CD4-positive, alpha-beta T cell treated with Interleukin-4 for 1 hour (primary cell): ENCODE data around the gene FNIP2.
"Not testable (repeated sequence)": the region's sequence is repeated elsewhere in the genome, so short reads cannot be mapped to it uniquely, and the experiment has no call there.

Experiments
- DNase-seq, 2 donors: peaks; one replicate each; pipeline ENCODE4 v3.0.0-alpha.2; 2020 to 2022

The FNIP2 gene

GRCh38 chr4:158875455-158875854, 106.6 kb downstream of the FNIP2 start:
- DNase-seq = no peak

- no peak for DNase-seq
Observed at GRCh38 chr4:158877069-158877468, 108.2 kb downstream of the FNIP2 start.

DNA sequence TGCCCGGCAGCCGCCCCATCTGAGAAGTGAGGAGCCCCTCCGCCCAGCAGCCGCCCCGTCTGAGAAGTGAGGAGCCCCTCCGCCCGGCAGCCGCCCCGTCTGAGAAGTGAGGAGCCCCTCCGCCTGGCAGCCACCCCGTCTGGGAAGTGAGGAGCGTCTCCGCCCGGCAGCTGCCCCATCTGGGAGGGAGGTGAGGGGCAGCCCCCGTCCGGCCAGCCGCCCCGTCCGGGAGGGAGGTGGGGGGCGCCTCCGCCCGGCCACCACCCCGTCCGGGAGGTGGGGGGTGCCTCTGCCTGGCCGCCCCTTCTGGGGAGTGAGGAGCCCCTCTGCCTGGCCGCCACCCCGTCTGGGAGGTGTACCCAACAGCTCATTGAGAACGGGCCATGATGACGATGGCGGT, 113.3 kb downstream of the FNIP2 start:
- not testable (repeated sequence) for DNase-seq

GRCh38 chr4:158884280-158884679, 115.5 kb downstream of the FNIP2 start:
- DNase-seq = no peak

DNA sequence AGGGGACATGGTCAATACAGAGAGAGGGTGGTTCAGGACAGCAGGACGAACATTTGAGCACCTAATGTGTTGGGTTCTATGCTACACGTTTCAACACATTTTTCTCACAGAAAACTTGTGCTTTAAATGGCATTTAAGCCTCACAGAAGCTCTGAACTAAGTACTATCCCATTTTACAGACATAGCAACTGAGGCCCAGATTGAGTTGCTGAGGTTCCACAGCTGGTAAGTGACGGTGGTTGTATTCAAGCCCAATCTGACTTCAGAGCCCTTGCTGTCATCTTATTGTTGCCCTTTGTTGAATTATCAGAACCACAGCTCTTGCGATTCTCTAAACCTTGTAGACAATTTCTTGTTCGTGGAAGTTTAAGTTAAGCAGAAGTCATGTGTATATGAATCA, 116.7 kb downstream of the FNIP2 start:
- DNase-seq = no peak

DNA sequence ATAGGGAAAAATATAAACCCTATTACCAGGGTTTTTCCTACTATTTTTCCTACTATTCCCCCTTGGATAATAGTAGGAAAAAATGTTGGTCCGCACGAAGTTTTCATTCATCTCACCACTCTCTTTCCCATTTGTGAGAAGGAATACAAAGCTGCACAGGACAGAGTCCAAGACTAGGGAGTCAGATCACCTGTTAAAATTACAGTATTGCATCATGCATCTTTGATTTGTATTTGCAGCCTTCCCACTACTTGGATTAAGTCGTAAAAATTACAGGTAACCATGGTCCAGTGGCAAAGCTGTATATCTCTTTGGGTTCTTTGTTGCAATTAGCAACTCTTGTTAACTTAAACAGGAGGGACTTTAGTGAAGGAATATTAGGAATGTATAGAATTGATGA, 121.5 kb downstream of the FNIP2 start:
- DNase-seq = no peak

DNA sequence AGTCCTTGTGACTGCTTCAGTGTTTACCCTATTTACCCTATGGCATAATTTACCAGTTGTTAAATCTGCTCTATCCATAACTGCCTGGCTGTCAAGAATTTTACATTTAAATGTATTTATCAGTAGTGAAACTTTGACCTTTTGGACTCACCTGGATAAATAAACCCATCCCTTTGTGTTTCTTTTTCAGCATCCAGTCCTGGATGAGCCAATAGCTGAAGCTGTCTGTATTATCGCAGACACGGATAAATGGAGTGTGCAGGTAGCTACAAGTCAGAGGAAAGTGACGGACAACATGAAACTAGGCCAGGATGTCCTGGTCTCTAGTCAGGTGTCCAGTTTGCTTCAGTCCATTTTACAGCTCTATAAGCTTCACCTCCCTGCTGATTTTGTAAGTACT, 122.4 kb downstream of the FNIP2 start:
- DNase-seq = no peak

DNA sequence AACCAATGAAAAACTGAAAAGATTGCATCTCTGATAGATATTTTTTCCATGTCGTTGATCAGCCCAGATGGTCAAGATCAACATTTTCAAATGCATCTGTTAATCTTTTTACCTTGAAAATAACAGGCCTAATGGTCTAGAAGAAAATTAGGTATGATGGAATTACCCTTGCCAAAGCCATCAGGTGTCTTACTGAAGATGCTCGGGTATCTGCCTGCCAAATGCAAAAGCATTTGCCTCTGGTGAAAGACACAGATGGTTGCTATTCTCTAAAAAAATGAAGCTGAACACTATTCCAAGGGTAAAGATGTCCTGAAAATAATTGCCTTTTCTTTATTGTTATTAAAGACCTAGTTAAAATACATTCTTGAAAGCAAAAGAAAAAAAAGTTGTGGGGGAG, 126.0 kb downstream of the FNIP2 start:
- no peak for DNase-seq

GRCh38 chr4:158895797-158896576, 127.2 kb downstream of the FNIP2 start:
- peak in 1 of 2 donors; percentile 10 for DNase-seq

GRCh38 chr4:158896577-158897238, 127.9 kb downstream of the FNIP2 start:
- DNase-seq = peak in 1 of 2 donors; percentile 35

- not testable (repeated sequence) for DNase-seq
Observed at GRCh38 chr4:158900408-158900807, 131.6 kb downstream of the FNIP2 start.

GRCh38 chr4:158902280-158903078, 133.7 kb downstream of the FNIP2 start:
- peak; percentile 25 to 57 for DNase-seq

- no peak for DNase-seq
Observed at GRCh38 chr4:158903079-158903456, 134.2 kb downstream of the FNIP2 start.

DNA sequence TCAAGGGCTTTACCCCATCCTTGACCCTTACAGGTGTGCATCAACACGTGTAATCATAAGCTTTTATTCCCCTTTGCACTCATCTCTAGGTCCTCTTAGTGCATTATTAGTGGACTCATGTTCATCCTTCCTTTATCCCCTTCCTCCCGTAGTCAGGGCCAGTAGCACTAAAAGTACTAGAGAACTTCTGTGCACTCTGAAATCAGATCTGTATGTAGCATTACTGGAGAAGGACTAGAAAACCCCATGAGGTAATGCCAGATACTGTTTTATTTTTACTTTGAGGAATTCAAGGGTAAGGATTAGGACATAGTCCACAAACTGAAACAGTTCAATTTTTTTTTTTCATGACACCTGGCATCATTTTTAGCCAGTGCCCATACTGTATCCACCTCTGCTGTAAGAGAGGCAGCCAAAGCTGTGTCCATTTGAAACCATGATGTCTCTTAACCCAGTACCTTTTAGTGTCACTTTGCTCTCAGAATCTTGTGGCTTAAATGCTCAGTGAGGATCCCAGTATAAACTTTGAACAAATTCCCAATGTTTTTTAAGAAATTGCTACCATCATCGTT, 134.7 kb downstream of the FNIP2 start:
- no peak for DNase-seq

- DNase-seq = no peak
Observed at GRCh38 chr4:158904815-158905214, 136.0 kb downstream of the FNIP2 start.

- peak in 1 of 2 donors; percentile 49 for DNase-seq
Observed at GRCh38 chr4:158906073-158906472, 137.2 kb downstream of the FNIP2 start.

DNA sequence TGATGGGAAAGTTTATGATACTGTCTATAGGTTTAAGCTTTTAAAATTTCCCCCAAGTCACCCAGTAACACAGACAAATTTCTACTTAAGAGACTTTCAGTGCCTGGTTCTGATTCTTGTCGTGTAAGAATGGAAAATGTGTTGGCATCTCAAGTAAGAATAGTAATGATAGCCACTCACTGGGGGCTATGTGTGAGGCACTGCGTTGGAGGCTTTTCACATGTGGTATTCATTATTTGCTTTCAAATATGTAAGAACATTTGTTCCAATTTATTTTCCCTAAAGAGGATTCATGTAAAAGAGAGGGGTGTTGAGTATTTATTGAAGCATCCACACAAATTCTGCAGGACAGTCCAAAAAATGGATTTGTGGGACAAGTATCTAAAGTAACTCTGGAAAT, 143.6 kb downstream of the FNIP2 start:
- DNase-seq = no peak

DNA sequence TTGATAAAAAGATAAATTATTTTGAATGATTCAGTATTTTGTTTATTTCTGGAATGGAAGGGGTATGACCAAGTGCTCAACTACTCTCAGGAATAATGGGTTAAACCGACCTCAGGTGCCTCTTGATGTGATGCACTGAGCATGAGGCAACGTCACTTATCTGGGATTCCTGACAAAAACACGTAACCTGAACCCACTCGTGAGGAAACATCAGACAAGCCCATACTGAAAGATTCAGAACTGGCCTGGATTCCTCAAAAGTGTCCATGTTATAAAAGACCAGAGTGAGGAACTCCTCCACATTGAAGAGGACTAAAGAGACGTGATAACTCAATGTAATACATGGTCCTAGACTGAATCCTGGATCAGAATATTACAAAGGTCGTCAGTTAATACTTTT, 144.0 kb downstream of the FNIP2 start:
- DNase-seq = no peak

- no peak for DNase-seq
Observed at GRCh38 chr4:158913766-158914165, 144.9 kb downstream of the FNIP2 start.

- DNase-seq = no peak
Observed at GRCh38 chr4:158914218-158914617, 145.4 kb downstream of the FNIP2 start.

DNA sequence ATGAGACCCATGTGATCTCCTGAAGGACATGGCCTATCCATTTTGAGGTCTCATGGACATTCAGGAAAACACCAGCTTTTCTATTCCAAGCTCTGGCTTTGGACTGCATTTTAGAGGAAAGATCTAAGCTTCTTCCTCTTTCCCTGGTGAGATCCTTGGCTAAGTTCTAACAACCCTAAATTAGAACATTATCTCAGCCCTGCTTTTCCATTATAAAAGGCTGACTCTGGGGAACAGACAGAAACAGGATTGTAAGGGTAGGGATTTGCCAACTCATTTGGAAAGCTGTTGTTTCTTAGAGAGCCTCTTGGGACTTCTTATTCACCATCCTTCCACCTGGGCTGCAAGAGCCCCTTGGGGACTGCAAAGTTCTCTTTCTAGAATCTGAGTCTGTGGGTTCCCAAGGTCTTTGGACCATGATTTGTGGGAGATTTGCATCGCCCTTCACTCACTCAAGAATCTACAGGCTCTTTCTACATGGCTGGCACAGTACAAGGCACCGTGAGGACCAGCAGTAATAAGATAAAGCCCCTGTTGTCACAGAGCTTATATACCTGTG, 146.9 kb downstream of the FNIP2 start:
- DNase-seq = no peak

- DNase-seq = not testable (repeated sequence)
Observed at GRCh38 chr4:158920452-158920996, 151.7 kb downstream of the FNIP2 start.

- DNase-seq = not testable (repeated sequence)
Observed at GRCh38 chr4:158927774-158928173, 158.9 kb downstream of the FNIP2 start.
